Fibroblast of lung (primary cell): ENCODE measurements around the gene PPP1R14D.

Experiments
- EZH2 ChIP-seq: IDR thresholded peaks from 2 replicates; pipeline ENCODE4 v1.5.1; 2012; ENCODE audit warnings: low read length, control low read depth, mild to moderate bottlenecking; ENCODE audit errors: missing control alignments
- TF ChIP-seq, protein P1 (sequence below), 2 donors: IDR thresholded peaks in 1 of 2; conservative IDR thresholded peaks in 1 of 2; 1 replicate in 1 of 2; 2 replicates in 1 of 2; pipeline ENCODE4 v1.5.1; 2011 to 2012; ENCODE audit warnings: low read length in 2 of 2, control low read depth in 1 of 2, inconsistent platforms in 1 of 2, low read depth in 1 of 2, mild to moderate bottlenecking in 1 of 2

DNA sequence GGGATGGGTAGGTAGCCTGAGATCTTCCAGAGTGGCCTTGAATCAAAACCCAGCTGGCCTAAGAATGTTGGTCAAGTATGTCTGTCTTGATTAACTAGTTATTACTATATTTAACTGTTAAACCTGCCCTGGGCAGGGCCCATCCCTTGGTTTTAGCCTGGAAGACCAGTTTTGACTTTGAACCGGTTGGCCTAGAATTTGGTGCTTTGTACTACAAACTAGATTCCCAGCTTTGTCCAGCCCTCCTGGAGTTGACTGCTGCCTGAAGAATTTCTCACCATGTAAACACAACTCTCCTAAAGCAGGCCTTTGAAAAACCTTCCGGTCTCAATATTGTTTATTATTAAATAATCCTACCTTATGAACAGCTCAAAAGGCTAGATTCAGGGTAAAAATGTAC is 42.7 kb downstream of the PPP1R14D start:
- TF ChIP-seq, protein P1, sequence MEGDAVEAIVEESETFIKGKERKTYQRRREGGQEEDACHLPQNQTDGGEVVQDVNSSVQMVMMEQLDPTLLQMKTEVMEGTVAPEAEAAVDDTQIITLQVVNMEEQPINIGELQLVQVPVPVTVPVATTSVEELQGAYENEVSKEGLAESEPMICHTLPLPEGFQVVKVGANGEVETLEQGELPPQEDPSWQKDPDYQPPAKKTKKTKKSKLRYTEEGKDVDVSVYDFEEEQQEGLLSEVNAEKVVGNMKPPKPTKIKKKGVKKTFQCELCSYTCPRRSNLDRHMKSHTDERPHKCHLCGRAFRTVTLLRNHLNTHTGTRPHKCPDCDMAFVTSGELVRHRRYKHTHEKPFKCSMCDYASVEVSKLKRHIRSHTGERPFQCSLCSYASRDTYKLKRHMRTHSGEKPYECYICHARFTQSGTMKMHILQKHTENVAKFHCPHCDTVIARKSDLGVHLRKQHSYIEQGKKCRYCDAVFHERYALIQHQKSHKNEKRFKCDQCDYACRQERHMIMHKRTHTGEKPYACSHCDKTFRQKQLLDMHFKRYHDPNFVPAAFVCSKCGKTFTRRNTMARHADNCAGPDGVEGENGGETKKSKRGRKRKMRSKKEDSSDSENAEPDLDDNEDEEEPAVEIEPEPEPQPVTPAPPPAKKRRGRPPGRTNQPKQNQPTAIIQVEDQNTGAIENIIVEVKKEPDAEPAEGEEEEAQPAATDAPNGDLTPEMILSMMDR (conservative IDR thresholded peaks at IDR 0.05 in 1 of 2, IDR thresholded peaks at IDR 0.05 in 1 of 2; ENCODE audit: low read depth in 1 of 2, low read length in 2 of 2): no peak
- TF ChIP-seq EZH2: no peak
